Measurements from ENCODE around the gene DLG2. TPM values are rescaled to one million over a fixed set of nuclear protein-coding genes. Genes with fewer than 3 reads are reported as not detected.

Gene DLG2
- total RNA-seq, 1 donor from 2014 or later = 7.2 TPM

DNA sequence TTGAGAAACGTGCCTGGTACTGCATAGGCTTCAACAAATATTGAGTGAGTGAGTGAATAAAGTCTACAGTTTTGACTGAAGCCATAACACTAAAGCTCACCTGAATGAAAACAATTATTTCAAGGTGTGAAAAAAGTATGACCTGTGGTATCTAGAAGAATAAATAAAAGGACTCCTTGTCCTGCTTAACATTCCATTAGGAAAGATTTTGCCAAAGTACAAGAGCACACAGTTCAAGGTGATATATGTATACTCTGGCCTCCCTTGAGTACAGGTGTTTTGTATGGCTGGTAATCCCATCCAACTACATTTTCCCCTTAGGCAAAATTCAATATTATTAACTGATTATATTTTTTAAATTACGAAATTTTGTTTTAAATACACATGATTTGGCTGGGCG is 39.5 kb upstream of the DLG2 start:
- Histone ChIP-seq H3K36me3 (peaks cover 13% of the 10 kb centered on the region), H3K4me1 (peaks cover 20% of the 10 kb centered on the region), H3K4me3 (no peak overlapping the region), H3K9me3 (no peaks in the 10 kb centered on the region), H3K27ac (no peak overlapping the region), H3K27me3 (ENCODE audit: low read depth) (no peaks in the 10 kb centered on the region)
- no peak for TF ChIP-seq CTCF (IDR thresholded peaks at IDR 0.05)
- intact Hi-C loops (cut with DNase I) = no loop called here
- ATAC-seq (no peak), DNase-seq (no peak)

DNA sequence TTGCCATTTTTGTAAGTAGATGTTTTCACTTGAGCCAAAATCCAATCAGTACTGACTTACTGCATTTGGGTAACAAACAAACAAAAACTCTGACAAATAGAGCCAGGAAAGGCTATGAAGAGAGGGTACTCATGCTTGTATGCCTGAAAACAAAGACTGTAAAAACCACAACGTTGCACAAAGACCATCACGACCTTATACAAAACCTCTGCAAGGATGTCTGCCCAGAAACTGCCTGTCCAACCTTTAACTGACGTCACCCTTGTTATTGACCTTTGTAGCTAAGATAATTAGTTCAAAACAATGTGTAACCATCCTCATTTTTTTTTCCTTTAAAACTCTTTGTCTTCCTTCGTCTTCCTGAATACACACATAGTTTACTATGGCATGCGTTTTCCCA is 38.6 kb upstream of the DLG2 start:
- H3K36me3 ChIP-seq = peaks cover 23% of the 10 kb centered on the region
- no peaks in the 10 kb centered on the region for H3K9me3 ChIP-seq
- peak overlapping the region; percentile 93 for H3K4me3 ChIP-seq
- DNase-seq = no peak
- H3K27ac ChIP-seq = no peak overlapping the region
- no peaks in the 10 kb centered on the region for H3K27me3 ChIP-seq (ENCODE audit: low read depth)
- H3K4me1 ChIP-seq = peaks cover 30% of the 10 kb centered on the region
- ATAC-seq = no peak
- no peak for TF ChIP-seq CTCF (IDR thresholded peaks at IDR 0.05)
- intact Hi-C loops (cut with DNase I) = no loop called here

DNA sequence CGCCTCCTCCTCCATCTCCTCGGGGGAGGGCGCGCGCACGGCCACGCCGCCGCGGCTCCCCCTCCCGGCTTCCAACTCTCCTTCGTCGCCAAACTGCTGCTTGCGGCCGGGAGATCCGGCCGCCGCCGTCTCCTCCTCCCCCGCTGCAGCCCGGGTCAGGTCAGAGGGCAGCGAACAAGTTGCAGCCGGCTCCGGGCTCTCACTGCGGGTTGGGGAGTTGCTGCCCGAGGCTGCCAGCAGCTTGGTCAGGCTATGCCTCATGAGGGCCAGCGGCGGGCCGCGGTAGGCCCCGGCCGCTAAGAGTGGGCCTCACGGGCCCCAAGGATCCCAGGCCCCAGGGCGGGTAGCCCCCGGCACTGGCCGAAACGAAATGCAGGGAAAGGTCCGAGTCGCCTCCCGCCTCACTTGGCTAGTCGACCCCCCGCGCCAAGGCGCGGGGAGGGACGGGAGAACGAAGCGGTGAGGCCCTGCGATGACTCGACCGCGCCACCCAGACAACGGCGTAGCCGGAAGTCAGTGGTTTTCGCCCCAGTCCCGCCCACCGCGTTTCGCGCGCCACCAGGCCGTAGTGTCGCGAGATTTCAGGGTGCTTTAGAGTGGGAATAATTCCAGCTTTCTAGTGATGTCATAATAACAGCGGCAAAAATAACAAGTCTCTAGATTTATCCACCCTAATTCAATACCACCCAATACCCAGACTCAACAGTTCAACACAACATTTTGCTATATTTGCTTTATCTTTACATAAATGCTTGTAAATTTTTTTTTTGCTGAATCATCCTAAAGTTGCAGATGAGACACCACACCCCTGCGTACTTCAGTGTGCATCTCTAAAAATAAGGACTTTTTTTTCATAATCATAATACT is 37.7 kb upstream of the DLG2 start, which contains the start of gene CREBZF:
TSS of gene CREBZF (minus strand) at position 515 of the 867 bp plus-strand sequence. CDS start at position 261, 254 bp downstream.
- H3K36me3 ChIP-seq = peaks cover 32% of the 10 kb centered on the region
- H3K27ac ChIP-seq = peak within 1 kb of the TSS; percentile 98
- DNase-seq (peak; percentile 94), ATAC-seq (peak; percentile 97 to 98)
- H3K9me3 ChIP-seq = no peaks in the 10 kb centered on the region
- peaks cover 39% of the 10 kb centered on the region for H3K4me1 ChIP-seq
- peak within 1 kb of the TSS; percentile 93 for H3K4me3 ChIP-seq
- intact Hi-C loops (cut with DNase I) = no loop called here
- no peak for TF ChIP-seq CTCF (IDR thresholded peaks at IDR 0.05)
- H3K27me3 ChIP-seq (ENCODE audit: low read depth) = no peaks in the 10 kb centered on the region

- Histone ChIP-seq H3K27me3 (ENCODE audit: low read depth) (no peaks in the 10 kb centered on the region), H3K27ac (peak overlapping the region; percentile 98), H3K4me3 (peak overlapping the region; percentile 93), H3K4me1 (peaks cover 47% of the 10 kb centered on the region), H3K36me3 (peaks cover 40% of the 10 kb centered on the region), H3K9me3 (no peaks in the 10 kb centered on the region)
- ATAC-seq (peak; percentile 89 to 91), DNase-seq (peak; percentile 90)
- peak; percentile 59 for TF ChIP-seq CTCF (IDR thresholded peaks at IDR 0.05)
- intact Hi-C loops (cut with DNase I) = no loop called here
Observed at GRCh38 chr11:85663753-85664614, 36.8 kb upstream of the DLG2 start.

GRCh38 chr11:85663080-85663752 is 36.1 kb upstream of the DLG2 start:
- TF ChIP-seq CTCF (IDR thresholded peaks at IDR 0.05) = no peak
- no peaks in the 10 kb centered on the region for H3K27me3 ChIP-seq (ENCODE audit: low read depth)
- peak overlapping the region; percentile 93 for H3K4me3 ChIP-seq
- peak overlapping the region; percentile 98 for H3K27ac ChIP-seq
- ATAC-seq (no peak), DNase-seq (no peak)
- intact Hi-C loops (cut with DNase I) = no loop called here
- peaks cover 45% of the 10 kb centered on the region for H3K36me3 ChIP-seq
- H3K4me1 ChIP-seq = peaks cover 50% of the 10 kb centered on the region
- H3K9me3 ChIP-seq = no peaks in the 10 kb centered on the region
